SJCRH30 (cell line): ENCODE data around the gene PBRM1. TPM values are rescaled to one million over a fixed set of nuclear protein-coding genes. Genes with fewer than 3 reads are reported as not detected.

Source experiments
- DNase-seq, 2 experiments: peaks; one replicate each; pipeline ENCODE4 v3.0.0-alpha.2; 2015 to 2020
- H3K27ac ChIP-seq: fragments of 250-450 bp; sonication (Bioruptor Pico); 2 replicates; pipeline ENCODE4 v1.5.1; 2020; ENCODE audit warnings: mild to moderate bottlenecking, moderate library complexity
- H3K27me3 ChIP-seq: fragments of 250-450 bp; sonication (Bioruptor Pico); 2 replicates; pipeline ENCODE4 v1.5.1; 2020; ENCODE audit warnings: mild to moderate bottlenecking, moderate library complexity
- H3K36me3 ChIP-seq: fragments of 250-450 bp; sonication (Bioruptor Pico); 2 replicates; pipeline ENCODE4 v1.5.1; 2020; ENCODE audit warnings: mild to moderate bottlenecking, moderate library complexity
- H3K4me1 ChIP-seq: fragments of 250-450 bp; sonication (Bioruptor Pico); 2 replicates; pipeline ENCODE4 v1.5.1; 2020; ENCODE audit warnings: mild to moderate bottlenecking, moderate library complexity
- H3K4me3 ChIP-seq: fragments of 250-450 bp; sonication (Bioruptor Pico); 2 replicates; pipeline ENCODE4 v1.5.1; 2020; ENCODE audit warnings: mild to moderate bottlenecking, moderate library complexity
- H3K9me3 ChIP-seq: fragments of 250-450 bp; sonication (Bioruptor Pico); replicated peaks from 2 replicates; pipeline ENCODE4 v1.5.1; 2020; ENCODE audit warnings: mild to moderate bottlenecking, moderate library complexity
- total RNA-seq: library from RNA; depleted of rRNA; stranded (reverse); fragments of >200 nt; shearing (Covaris generic); gene quantifications from 2 replicates; pipeline ENCODE4 v1.2.3, GENCODE V29; 2014

Gene PBRM1
- total RNA-seq, 1 experiment from 2014 or later = 64.2 TPM

- DNase-seq = no peak
- Histone ChIP-seq H3K27ac (no peak overlapping the region), H3K36me3 (peaks cover 71% of the 10 kb centered on the region), H3K4me1 (no peaks in the 10 kb centered on the region), H3K27me3 (no peaks in the 10 kb centered on the region), H3K9me3 (no peaks in the 10 kb centered on the region), H3K4me3 (no peak overlapping the region)
Measured at GRCh38 chr3:52606373-52607085, 79.2 kb downstream of the PBRM1 start.

- Histone ChIP-seq H3K9me3 (0 out of 2 replicates have a peak, but pooled peaks cover 4% of the 10 kb centered on the region), H3K27me3 (no peaks in the 10 kb centered on the region), H3K36me3 (peaks cover 65% of the 10 kb centered on the region), H3K4me1 (no peaks in the 10 kb centered on the region), H3K4me3 (no peak overlapping the region), H3K27ac (no peak overlapping the region)
- no peak for DNase-seq
Measured at GRCh38 chr3:52600258-52600657, 85.5 kb downstream of the PBRM1 start.

- no peaks in the 10 kb centered on the region for H3K4me1 ChIP-seq
- DNase-seq = no peak
- H3K4me3 ChIP-seq = no peak overlapping the region
Measured at GRCh38 chr3:52596658-52597265, 89.0 kb downstream of the PBRM1 start.

GRCh38 chr3:52593103-52593502 is 92.6 kb downstream of the PBRM1 start:
- H3K4me3 ChIP-seq = no peak overlapping the region
- no peaks in the 10 kb centered on the region for H3K27me3 ChIP-seq
- H3K36me3 ChIP-seq = peaks cover 31% of the 10 kb centered on the region
- H3K9me3 ChIP-seq = no peaks in the 10 kb centered on the region
- no peak for DNase-seq
- no peak overlapping the region for H3K27ac ChIP-seq
- no peaks in the 10 kb centered on the region for H3K4me1 ChIP-seq

More at GRCh38 chr3:52596658-52597265, 89.0 kb downstream of the PBRM1 start:
- Histone ChIP-seq H3K9me3 (0 out of 2 replicates have a peak, but pooled peaks cover 4% of the 10 kb centered on the region), H3K27ac (no peak overlapping the region), H3K27me3 (no peaks in the 10 kb centered on the region), H3K36me3 (peaks cover 53% of the 10 kb centered on the region)

- Histone ChIP-seq H3K4me3 (no peak overlapping the region), H3K27me3 (no peaks in the 10 kb centered on the region), H3K27ac (no peak overlapping the region), H3K9me3 (no peaks in the 10 kb centered on the region), H3K36me3 (peaks cover 34% of the 10 kb centered on the region), H3K4me1 (no peaks in the 10 kb centered on the region)
- DNase-seq = no peak
Measured at GRCh38 chr3:52574056-52574965, 111.4 kb downstream of the PBRM1 start.

- no peak for DNase-seq
- H3K4me1 ChIP-seq = no peaks in the 10 kb centered on the region
Measured at GRCh38 chr3:52572221-52572620, 113.5 kb downstream of the PBRM1 start.

GRCh38 chr3:52570076-52570475 is 115.6 kb downstream of the PBRM1 start:
- Histone ChIP-seq H3K4me3 (no peak overlapping the region), H3K4me1 (no peaks in the 10 kb centered on the region), H3K9me3 (no peaks in the 10 kb centered on the region), H3K27ac (no peak overlapping the region), H3K27me3 (no peaks in the 10 kb centered on the region), H3K36me3 (peaks cover 11% of the 10 kb centered on the region; the same call in 1 of the 2 replicates)
- DNase-seq = no peak

More at GRCh38 chr3:52572221-52572620, 113.5 kb downstream of the PBRM1 start:
- Histone ChIP-seq H3K36me3 (peaks cover 19% of the 10 kb centered on the region; the same call in 1 of the 2 replicates), H3K4me3 (no peak overlapping the region), H3K9me3 (no peaks in the 10 kb centered on the region), H3K27me3 (no peaks in the 10 kb centered on the region), H3K27ac (no peak overlapping the region)

- Histone ChIP-seq H3K27ac (no peak overlapping the region), H3K4me3 (no peak overlapping the region), H3K36me3 (peaks cover 15% of the 10 kb centered on the region), H3K9me3 (no peaks in the 10 kb centered on the region), H3K4me1 (no peaks in the 10 kb centered on the region), H3K27me3 (no peaks in the 10 kb centered on the region)
- DNase-seq = no peak
Measured at GRCh38 chr3:52568069-52568468, 117.6 kb downstream of the PBRM1 start.

GRCh38 chr3:52563984-52564383 is 121.7 kb downstream of the PBRM1 start:
- no peaks in the 10 kb centered on the region for H3K27me3 ChIP-seq
- no peak overlapping the region for H3K27ac ChIP-seq
- no peak overlapping the region for H3K4me3 ChIP-seq
- DNase-seq = no peak
- H3K36me3 ChIP-seq = peaks cover 43% of the 10 kb centered on the region
- no peaks in the 10 kb centered on the region for H3K9me3 ChIP-seq
- no peaks in the 10 kb centered on the region for H3K4me1 ChIP-seq

GRCh38 chr3:52561028-52561747 is 124.5 kb downstream of the PBRM1 start:
- Histone ChIP-seq H3K27ac (no peak overlapping the region), H3K9me3 (no peaks in the 10 kb centered on the region), H3K4me3 (no peak overlapping the region), H3K4me1 (no peaks in the 10 kb centered on the region), H3K27me3 (no peaks in the 10 kb centered on the region), H3K36me3 (peaks cover 46% of the 10 kb centered on the region)
- DNase-seq = no peak

- no peaks in the 10 kb centered on the region for H3K9me3 ChIP-seq
- no peak for DNase-seq
- H3K4me3 ChIP-seq = no peak overlapping the region
- no peak overlapping the region for H3K27ac ChIP-seq
- peaks cover 40% of the 10 kb centered on the region for H3K36me3 ChIP-seq
- H3K4me1 ChIP-seq = no peaks in the 10 kb centered on the region
- H3K27me3 ChIP-seq = no peaks in the 10 kb centered on the region
Measured at GRCh38 chr3:52558436-52558835, 127.3 kb downstream of the PBRM1 start.

- Histone ChIP-seq H3K9me3 (no peaks in the 10 kb centered on the region), H3K36me3 (peaks cover 30% of the 10 kb centered on the region), H3K27ac (no peak overlapping the region), H3K27me3 (no peaks in the 10 kb centered on the region), H3K4me3 (no peak overlapping the region), H3K4me1 (no peaks in the 10 kb centered on the region)
- DNase-seq = no peak
Measured at GRCh38 chr3:52557011-52557960, 128.4 kb downstream of the PBRM1 start.

- DNase-seq = no peak
- Histone ChIP-seq H3K36me3 (peaks cover 24% of the 10 kb centered on the region), H3K9me3 (no peaks in the 10 kb centered on the region), H3K27me3 (no peaks in the 10 kb centered on the region), H3K4me3 (no peak overlapping the region), H3K4me1 (no peaks in the 10 kb centered on the region), H3K27ac (no peak overlapping the region)
Measured at GRCh38 chr3:52555056-52555455, 130.7 kb downstream of the PBRM1 start.
